ENCODE data around the gene NRXN3.
"Not testable (repeated sequence)": the region's sequence is repeated elsewhere in the genome, so short reads cannot be mapped to it uniquely, and the experiment has no call there.

The NRXN3 gene

GRCh38 chr14:79712302-79712950 lies 1542.3 kb downstream of the NRXN3 start:
- DNase-seq: no peak

DNA sequence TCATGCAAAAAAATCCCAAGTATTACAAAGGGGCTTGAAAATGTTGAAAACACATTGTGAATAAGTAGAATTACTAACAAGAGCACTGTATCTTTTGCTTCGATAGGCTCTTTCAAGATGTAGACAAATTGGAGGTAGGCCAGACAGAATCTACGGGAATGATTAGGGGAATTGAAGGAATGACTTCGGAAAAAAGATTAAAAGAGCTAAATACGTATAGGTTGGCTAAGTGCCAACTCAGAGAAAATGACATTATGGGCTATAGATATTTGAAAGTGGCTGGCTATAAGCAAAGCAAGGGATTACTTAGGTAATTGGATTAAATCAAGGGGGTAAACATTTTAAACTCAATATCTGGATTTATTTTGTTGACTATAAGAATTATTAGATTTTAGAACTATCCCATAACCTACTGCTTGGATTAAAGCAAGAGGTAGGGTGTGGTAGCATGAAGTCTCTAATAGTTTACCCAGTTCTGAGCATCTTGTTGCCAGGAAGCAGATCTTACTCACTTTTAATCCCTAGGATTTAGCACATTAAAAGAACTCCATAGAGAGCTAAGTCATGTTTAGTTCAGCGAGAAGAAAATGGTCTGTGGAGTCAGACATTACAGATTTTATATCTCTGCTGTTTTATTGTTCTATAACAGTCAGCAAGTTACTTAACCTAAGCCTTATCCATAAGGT lies 1551.4 kb downstream of the NRXN3 start:
- no peak for DNase-seq

DNA sequence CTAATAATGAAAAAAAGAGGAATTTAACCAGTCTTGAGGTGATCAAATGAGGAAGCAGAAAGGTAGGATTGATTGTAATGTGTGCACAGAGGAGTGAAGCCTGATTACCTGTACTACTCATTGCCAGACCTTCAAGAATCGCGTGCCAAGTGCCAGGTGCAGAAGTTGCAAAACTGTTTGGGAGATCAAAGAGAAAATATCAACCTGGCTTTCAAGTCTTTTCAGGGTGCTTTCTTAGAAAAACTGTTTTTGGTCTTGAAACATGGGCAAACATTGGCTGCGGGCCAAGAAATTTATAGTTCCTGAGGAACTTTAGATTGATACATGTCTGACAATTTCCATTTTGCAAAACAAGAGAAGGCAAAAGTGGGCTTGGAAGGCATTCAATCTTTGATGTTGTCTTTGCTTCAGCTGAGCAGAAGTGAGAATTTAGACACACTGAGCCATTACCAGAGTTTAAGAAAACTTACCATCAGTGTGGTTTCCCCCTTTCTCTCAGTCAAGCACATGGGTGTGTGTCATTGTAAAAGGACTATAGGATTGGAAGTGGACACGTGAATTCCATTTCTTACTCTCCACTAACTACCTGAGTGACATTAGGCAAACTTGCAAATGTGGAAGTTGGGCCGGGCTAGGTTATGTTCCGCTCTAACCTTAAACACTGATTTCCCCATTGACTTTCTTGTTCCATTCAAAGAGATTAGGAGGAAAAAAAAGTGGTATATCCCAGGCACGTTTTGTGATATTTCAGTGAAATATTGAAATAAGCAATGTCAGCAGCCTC lies 1555.0 kb downstream of the NRXN3 start:
- DNase-seq: no peak

GRCh38 chr14:79727900-79728299 lies 1557.7 kb downstream of the NRXN3 start:
- DNase-seq: no peak

- DNase-seq: no peak
These were observed 1558.2 kb downstream of the NRXN3 start for GRCh38 chr14:79728331-79728730.

- DNase-seq: no peak
These were observed 1559.6 kb downstream of the NRXN3 start for GRCh38 chr14:79729731-79730130.

GRCh38 chr14:79730196-79730595 lies 1560.0 kb downstream of the NRXN3 start:
- no peak for DNase-seq

- DNase-seq: no peak
These were observed 1560.8 kb downstream of the NRXN3 start for GRCh38 chr14:79730953-79731352.

GRCh38 chr14:79732911-79733655 lies 1562.9 kb downstream of the NRXN3 start:
- no peak for DNase-seq

GRCh38 chr14:79734151-79734550 lies 1564.0 kb downstream of the NRXN3 start:
- no peak for DNase-seq

DNA sequence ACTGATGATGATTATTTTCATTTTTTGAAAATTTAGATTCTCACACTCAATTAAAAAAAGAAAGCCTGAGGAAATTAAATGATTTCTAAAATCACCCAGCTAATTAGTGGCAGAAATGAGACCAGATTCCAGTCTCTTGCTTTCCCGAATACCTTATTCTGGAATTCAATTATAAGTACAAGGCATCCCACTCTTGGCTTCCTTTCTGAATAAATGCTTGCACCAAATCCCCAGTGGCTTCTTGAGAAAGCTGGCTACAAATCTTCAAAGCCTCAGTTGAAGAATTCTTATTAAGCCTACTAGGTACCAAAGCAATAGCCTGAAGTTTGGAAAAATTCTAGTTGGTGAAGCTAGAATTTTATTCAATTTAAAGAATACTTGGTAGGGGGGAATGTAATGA lies 1564.5 kb downstream of the NRXN3 start:
- no peak for DNase-seq

DNA sequence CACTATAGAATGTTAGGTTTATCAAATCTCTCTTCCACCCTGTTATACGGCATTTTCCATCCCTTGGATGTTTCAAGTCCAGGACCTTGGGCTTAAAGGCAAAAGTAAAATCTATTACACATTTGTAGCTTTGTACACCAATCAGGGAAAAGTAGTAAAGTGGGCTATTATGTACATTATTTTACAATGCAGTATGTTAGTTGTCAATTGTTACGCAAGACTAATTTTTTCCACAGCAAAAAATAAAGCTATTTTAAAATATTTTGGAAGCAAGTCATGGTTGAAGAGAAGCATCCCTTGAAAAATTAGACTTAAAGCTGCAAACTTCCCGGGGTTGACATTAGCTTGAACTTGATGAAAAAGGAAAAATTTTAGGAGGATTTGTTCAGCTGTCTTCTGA lies 1564.9 kb downstream of the NRXN3 start:
- DNase-seq: no peak

DNA sequence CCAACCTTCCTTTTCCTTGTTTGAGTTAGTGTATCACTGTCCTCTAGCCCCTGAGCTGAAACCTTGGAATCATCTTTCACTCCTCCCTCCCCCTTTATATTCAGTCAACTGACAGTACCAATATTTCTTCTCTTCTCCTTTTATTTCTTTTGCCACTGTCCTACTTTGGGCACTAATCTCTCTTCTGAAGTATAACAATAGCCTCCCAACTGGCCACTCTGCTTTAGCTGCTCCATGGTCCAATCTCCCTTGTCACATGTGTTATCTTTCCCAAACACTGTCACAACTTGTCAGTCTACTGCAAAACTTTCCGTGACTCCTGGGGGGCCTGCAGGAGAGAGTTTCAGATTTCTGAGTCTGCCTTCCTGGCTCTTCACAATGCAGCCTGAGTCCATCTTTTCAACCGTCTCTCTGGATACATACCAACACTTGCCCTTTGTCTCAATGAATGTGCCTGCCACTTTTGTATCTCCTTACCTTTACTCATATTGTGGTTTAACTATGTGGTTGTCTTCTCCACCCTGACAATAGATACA lies 1570.0 kb downstream of the NRXN3 start:
- DNase-seq: no peak

DNA sequence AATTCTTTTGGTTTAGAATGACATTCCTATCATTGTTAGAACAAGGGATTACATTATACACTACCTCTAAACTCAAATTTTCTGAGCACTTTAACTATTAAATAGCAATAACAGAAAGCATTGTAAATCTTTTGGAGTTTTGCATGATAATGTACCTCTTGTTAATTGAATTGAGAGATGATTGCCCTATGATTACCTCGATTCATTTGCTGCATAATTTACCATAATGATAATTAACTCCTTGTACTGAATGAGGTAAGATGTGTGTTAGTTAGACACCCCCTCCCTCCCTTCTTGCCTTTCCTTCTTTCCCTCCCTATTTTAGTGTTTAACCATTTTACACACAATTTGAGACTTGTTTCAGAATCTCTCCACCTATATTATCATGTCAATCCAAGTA lies 1572.0 kb downstream of the NRXN3 start:
- DNase-seq: no peak

GRCh38 chr14:79745046-79745445 lies 1574.9 kb downstream of the NRXN3 start:
- DNase-seq: no peak

DNA sequence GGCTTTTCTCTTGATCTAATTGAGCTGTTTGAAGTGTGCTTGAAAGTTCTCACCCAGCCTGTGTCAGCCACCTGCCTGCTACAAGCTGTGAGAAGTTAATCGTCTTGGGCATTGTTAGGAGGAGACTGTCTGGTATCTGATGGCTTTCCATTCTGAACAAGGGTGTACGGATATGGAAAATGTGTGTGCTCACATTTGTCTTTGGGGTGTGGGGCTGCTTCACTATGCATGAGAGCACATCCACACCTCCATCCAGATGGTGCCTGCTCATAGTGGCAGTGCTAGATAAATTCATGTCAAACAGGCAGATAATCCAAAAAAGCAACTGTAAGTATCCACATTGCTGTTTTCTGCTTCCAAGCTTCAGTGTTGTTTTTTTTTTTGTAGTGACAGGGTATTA lies 1578.9 kb downstream of the NRXN3 start:
- no peak for DNase-seq

GRCh38 chr14:79758985-79759384 lies 1588.8 kb downstream of the NRXN3 start:
- DNase-seq: peak in 1 of 5 experiments; percentile 0

- DNase-seq: no peak
These were observed 1594.2 kb downstream of the NRXN3 start for GRCh38 chr14:79764323-79764722.

GRCh38 chr14:79766511-79766910 lies 1596.3 kb downstream of the NRXN3 start:
- no peak for DNase-seq

GRCh38 chr14:79767251-79767650 lies 1597.1 kb downstream of the NRXN3 start:
- no peak for DNase-seq

DNA sequence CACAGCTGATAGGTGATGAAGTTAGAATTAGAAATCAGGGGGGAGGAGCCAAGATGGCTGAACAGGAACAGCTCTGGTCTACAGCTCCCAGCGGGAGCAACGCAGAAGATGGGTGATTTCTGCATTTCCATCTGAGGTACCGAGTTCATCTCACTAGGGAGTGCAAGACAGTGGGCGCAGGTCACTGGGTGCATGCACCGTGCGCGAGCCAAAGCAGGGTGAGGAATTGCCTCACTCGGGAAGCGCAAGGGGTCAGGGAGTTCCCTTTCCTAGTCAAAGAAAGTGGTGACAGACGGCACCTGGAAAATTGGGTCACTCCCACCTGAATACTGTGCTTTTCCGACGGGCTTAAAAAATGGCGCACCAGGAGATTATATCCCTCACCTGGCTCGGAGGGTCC lies 1597.5 kb downstream of the NRXN3 start:
- DNase-seq: not testable (repeated sequence)

DNA sequence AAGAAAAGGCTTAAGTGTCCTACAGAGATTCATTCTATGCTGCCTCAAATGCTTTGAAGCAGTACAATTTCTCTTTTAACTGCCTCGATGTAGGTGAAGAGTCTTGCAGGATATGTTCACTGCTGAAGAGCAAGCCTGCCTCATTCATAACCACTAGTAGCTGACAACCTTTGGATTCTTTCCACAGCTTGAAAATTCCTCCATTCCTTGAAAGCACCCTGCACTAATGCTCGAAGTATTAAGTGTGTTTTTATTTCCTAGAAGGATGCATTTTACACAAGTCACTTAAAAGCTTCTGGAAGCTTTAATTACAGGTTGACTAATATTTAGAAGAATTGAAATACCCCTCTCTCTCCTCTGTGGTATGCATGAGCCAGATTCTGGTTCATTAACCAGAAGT lies 1611.7 kb downstream of the NRXN3 start:
- no peak for DNase-seq

DNA sequence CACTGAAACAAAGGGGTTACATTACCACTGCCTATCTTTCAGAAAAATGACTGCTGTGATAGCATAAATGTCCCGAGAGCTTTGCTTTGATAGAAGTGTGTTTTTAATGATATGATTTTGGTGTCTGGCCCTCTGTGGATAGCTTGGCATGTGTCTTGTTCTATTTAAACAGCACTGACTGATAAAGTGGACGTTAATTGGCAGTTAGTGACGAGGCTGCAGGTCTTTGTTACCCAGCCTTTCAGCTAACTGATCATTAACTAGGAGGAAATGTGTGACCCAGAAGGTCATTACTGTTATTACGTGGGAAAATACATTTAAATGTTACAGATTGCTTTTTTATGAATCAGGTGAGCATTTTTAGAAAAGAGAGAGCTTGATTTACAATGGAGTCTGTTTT lies 1612.9 kb downstream of the NRXN3 start:
- DNase-seq: no peak
